GM04503 (cell line): ENCODE data around the gene ARL8A.
"Not testable (repeated sequence)": the region's sequence is repeated elsewhere in the genome, so short reads cannot be mapped to it uniquely, and the experiment has no call there.

ENCODE experiments used
- DNase-seq: peaks from one replicate; pipeline ENCODE4 v3.0.0-alpha.2; 2012; ENCODE audit warnings: low read depth

ARL8A gene

DNA sequence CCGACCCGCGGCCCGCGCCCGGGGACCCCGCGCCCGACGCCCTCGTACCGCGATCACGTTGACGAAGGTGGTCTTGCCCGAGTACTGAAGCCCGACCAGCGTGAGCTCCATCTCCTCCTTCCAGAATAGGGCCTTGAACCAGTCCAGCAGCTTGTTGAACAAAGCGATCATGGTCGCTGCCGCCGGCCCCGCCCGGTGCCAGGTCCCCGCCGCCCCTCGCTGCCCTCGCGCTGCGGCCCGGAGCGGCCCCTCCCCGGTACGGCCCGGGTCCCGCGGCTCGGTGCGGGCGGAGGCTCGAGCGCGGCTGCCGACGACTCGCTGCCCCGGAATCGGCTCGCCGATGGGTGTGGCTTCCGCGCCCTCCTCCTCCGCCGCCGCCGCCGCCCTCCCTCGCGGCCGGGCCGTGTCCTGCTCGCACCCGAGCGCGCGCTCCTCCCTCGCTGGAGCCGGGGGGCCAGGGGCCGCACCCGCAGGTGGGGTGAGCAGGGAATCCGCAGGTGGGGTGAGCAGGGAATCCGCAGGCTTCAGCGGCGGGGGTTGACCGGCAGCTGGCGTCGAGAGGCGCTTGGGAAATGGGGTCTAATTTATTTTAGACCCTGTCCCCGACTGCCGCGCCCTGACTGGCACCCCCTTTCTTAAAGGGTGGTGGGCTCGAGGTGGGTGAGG, at the start of gene ARL8A:
Gene ARL8A, minus strand, starts transcription at position 336 of the 666 bp plus-strand sequence. Its CDS starts 165 bp downstream, at position 171.
- DNase-seq: no peak

DNA sequence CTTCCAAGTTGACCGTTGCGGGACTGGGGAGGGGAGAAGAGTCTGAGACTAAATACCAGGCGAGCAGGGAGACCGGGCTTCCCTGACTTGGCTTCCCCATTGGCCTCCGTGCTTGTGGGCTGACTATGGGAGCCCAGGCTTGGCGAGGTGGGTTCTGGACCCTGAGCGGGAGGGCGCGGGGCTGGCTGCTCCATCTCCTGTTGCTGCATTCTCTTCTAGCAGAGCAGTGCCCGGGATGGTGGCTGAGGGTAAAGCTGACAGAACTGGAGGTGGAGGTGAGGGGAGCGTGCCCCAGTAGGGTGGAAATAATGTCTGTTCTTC, 49.8 kb upstream of the ARL8A start:
- DNase-seq: no peak

DNA sequence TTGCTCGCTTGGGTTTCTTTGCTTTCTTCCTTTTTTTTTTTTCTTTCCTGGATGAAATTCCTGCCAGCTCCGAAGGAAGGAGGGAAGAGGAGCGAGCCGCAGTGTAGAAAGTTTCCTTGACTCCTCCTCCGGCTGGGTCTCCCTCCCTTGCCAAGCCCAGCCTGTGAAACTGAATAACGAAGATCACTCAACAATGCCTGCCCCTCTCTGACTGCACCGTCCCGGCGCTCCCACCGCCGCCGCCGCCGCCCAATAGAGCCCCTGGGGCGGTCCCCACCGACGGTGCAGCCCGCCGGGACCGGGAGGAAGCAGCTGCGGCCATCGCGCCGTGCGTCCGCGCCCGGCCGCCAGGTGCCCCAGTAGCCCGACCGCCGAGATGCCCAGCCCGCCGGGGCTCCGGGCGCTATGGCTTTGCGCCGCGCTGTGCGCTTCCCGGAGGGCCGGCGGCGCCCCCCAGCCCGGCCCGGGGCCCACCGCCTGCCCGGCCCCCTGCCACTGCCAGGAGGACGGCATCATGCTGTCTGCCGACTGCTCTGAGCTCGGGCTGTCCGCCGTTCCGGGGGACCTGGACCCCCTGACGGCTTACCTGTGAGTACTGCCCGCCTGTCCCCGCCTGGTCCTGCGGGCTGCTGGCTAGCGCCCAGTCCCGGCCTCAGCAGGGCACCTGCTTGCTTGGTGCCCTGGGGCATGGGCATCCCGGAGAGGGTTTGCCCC, 49.2 kb upstream of the ARL8A start, which contains the start of gene LGR6:
Gene LGR6, plus strand, starts transcription at position 186 of the 714 bp plus-strand sequence. Its CDS starts 191 bp downstream, at position 377.
- DNase-seq: no peak

DNA sequence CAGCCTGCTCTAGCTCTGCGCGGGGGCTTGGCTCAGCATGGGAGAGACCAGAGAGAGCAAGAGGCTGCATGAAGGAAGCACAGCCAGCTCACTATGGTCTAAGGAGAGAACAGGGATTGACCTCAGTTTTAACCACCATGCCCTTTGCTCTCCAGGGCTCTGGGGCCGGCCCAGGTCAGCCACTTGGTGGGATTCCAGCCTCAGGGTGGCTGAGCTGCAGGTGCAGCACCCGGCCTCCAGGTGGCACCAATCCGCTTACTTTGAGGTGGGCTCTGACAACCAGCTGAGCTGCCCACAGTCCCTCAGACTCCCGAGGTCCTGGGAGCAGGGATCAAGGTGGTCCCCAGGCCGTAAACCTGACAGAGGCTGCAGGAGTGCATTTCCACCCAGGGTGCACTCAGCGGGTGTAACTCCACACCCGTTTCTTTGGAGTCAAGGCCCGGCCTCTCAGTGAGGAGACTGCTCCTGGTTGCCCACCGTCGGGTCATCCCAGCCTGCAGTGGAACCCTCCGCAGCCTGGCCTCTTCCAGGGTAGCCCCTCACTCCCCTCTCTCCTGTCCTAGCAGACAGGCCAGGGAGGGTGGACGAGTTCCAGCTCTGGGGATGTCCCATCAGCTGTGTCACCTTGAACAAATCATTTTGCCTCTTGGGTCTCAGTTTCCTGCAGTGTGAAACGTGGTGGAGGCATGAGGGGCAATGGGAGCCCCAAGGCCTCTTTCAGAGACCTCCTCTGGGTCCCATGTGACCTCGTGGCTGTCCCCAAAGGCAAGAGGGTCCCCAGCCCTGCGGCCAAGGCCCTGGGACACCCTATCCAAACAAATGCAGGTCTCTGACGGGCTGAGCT, 48.5 kb upstream of the ARL8A start:
- DNase-seq: no peak

DNA sequence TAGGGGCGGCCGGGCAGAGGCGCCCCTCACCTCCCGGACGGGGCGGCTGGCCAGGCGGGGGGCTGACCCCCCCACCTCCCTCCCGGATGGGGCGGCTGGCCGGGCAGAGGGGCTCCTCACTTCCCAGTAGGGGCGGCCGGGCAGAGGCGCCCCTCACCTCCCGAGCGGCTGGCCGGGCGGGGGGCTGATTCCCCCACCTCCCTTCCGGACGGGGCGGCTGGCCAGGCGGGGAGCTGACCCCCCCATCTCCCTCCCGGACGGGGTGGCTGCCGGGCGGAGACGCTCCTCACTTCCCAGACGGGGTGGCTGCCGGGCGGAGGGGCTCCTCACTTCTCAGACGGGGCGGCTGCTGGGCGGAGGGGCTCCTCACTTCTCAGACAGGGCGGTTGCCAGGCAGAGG, 46.9 kb upstream of the ARL8A start:
- not testable (repeated sequence) for DNase-seq

DNA sequence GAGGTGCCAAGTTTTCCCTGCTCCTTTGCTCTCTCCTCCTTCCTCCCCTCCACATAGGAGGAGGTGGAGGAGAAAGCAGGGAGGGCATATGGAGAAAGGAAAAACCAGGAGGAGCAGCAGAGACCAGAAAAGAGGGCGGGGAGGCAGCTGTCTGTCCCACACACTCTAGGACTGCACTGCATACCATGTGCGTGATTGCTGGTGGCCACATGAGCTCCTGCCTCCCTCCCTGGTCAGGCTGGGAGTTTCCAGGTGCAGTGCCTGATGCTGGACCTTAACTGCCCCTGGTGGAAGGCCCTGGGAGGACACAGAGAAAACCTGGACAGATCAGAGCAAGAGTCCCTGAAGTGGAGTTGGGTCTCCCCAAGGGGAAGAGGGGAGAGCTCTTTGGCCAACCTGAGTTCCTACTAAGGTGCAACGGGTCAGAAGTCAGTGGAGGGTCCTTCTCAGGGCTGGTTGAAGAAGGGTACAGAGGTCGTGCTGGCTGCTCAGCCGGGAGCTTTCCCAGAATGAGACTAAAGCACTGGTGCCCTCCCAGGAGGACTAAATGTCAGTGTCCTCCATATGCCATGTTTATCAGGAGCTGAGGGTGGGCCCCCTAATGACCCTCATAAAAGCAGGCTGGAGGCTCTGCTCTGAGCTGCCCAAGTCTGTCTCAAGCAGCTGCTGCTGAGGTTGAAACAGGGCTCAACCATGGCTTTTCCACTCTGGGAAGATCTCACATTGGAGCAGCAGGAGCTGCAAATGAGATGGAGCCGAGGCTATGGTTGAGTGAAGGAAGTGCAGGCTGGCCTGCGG, 45.6 kb upstream of the ARL8A start:
- no peak for DNase-seq

DNA sequence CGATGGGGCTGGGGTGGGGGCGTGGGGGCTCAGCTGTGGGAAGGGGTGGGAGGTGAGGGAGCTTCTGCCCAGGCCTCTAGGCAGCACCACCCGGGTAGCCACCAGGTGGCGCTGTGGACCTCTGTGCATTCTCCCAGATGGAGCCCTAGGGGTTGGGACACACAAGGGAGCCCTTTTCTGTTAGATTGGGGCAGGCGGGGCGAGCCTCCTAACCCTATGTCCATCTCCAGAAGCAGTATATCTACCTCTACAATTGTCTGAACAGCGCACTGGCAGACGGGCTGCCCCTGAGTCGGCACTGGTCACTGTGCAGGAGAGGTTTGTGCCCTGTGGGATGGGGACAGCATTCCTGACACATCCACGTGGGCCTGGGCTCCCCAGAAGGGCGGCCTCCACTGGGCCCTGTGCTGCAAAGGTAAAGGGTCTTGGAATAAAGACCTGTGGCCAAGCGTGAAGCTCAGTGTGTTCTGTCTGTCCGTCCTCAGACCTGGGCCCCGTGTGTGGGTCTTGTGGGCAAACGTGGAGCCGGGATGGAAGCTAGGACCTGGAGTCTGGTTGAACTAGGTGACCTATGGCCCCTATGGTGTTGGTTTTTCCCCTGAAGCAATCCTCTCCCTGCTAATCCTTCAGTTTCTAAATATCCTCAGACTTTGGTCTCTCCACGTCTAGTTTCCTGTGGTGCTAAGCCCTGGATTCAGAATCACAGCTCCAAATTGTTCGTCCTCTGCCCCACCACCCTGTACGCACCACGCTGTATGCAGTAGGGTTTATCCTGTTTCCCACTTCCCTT, 44.7 kb upstream of the ARL8A start:
- no peak for DNase-seq

DNA sequence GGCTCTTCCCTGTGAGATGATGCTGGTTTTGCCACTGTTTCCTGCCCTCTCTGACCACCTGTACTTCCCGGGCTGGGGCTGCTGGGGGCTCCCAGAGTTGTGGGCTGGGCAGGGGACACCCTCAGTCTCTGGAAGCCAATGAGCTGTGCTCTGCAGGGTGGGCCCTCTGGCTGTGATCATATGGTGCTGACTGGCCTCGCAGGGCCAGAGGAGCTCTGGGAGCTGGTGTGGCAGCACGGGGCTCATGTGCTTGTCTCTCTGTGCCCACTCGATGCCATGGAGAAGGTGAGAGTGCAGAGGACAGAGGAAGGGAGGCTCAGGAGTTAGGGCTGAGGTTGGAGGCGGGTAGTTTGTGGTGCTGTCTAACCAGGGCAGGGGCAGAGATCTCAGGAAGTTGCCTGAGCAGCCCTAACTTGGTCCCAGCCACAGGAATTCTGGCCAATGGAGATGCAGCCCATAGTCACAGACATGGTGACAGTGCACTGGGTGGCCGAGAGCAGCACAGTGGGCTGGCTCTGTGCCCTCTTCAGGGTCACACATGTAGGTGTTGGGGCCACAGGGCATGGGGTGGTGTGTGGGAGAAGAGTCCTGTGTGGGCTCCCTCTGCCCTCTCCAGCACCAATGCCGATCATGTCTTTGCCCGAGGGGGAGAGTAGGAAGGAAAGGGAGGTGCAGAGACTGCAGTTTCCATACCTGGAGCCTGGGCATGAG, 43.3 kb upstream of the ARL8A start:
- no peak for DNase-seq

DNA sequence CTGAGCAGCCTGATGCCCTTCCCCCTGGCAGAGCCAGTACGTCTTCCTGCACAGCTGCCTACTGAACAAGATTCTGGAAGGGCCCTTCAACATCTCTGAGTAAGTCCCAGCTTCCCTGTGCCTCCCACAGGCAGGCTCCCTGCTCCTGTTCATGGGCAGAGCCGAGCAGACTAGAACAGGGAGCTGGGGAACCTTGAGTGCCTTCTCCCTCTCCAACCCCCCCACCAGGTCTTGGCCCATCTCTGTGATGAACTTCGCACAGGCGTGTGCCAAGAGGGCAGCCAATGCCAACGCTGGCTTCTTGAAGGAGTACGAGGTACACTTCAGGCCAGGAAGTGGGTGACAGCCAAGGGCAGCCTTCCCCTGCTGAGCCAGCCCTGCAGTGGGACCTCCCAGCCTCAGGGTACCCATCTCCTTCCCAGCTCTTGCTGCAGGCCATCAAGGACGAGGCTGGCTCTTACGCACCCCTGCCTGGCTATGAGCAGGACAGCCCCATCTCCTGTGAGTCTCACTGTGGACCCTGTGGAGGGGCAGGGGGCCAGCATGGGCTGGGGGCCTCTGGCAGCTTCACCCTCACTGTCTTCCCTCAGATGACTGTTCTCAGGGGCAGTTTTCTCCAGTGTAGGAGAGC, 42.6 kb upstream of the ARL8A start:
- no peak for DNase-seq

DNA sequence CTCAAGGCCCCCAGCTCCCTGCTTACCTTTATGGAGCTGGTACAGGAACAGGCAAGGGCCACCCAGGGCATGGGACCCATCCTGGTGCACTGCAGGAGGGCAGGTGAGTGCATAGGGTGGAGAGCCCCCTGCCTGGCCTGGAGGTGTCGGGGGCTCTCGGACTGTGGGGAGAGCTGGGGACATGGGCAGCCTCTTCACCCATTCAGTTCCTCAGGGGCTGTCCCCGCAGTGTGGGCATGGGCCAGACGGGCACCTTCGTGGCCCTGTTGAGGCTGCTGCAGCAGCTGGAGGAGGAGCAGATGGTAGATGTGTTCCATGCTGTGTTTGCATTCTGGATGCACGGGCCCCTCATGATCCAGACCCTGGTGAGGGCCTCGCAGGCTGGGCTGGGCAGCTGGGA, 41.8 kb upstream of the ARL8A start:
- DNase-seq: no peak

DNA sequence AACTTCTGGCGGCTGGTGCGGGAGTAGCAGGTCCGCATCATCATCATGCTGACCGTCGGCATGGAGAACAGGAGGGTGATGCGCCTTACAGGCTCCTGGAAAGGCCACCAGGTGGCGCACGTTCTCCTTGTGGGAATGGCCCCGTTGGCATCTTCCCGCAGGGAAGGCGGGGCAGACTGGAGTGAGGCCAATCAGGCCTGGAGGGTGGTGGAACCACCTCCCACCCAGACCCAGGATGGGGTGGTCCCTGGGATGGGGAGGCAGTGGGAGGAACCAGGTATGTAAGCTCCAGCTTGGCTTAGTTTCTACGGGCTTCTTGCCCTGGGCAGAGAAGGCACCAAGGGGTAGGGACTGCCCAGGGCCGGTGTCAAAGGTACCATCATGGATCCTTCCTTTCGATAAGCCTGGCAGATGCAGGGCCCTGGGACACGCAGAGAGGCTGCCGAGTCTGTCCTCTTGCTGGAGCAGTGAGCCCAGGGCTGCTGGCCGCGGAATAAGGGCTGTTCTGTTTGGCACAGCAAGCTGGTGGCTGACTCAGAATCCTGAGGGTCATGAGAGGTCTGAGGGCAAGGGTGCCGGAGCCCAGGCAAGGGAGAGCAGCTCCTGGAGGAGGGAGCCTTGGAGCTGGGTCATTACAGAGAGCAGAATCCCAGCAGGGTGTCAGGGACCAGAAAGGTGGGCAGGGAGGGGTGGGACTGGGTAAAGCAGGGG, 40.4 kb upstream of the ARL8A start:
- DNase-seq: peak; percentile 25

DNA sequence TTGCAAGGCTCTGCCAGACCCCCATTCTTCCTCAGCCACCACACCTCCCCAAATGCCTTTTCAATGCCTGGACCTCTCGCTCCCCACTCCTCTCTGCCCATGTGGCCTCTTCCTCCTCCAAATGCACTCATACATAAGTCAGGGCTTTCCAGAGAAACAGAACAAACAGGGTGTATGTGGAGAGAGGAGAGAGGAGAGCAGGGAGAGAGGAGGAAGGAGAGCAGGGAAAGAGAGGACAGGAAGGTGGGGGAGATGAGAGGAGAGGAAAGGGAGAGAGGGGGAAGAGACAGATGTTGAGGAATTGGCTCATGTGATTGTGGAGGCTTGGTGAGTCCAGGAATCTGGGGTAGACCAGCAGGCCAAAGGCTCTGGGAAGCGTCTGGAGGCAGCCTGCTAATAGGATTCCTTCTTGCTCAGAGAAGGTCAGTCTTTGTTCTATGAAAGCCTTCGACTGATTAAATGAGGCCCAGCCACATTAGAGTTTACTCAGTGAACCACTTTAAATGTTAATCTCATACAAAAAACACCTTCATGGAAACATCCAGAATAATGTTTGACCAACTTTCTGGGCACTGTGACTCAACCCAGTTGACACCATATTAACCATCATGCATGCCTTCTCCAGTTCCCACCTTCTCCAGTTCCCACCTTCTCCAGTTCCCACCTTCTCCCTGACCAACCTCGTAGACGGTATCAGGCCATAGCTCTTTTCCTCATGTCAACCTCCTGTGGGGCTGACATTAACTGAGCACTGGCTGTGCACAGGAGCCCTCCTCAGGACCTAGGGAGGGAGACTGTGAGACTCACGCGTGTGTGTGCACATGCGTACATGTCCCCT, 37.7 kb upstream of the ARL8A start:
- DNase-seq: no peak

DNA sequence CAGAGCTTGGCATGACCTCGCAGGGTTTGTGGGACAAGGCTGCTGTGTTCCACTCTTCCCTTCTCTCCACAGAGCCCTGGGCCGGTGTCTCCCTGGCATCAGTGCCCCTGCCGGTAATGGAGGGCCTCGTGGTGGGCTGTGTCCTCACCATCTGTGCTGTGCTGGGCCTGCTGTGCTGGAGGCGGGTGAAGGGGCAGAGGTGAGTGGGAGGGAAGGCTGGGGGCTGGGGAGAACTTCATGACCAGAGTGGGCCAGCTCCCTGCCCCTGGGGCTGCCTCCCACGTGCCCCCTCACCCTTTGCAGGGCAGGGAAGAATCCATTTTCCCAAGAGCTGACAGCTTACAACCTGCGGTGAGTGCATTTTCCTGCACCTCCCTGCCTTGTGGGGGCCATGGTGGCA, 37.0 kb upstream of the ARL8A start:
- no peak for DNase-seq

DNA sequence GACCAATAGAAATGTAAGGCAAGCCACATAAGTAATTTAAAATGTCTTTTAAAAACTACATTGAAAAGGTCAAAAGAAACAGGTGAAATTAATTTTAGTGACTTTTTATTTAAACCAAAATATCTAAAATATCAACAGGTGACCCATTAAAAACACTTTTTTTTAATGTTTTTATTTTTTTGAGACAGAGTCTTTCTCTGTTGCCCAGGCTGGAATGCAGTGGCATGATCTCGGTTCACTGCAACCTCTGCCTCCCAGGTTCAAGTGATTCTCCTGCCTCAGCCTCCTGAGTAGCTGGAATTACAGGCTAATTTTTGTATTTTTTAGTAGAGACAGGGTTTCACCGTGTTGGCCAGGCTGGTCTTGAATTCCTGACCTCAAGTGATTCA, 36.2 kb upstream of the ARL8A start:
- not testable (repeated sequence) for DNase-seq

DNA sequence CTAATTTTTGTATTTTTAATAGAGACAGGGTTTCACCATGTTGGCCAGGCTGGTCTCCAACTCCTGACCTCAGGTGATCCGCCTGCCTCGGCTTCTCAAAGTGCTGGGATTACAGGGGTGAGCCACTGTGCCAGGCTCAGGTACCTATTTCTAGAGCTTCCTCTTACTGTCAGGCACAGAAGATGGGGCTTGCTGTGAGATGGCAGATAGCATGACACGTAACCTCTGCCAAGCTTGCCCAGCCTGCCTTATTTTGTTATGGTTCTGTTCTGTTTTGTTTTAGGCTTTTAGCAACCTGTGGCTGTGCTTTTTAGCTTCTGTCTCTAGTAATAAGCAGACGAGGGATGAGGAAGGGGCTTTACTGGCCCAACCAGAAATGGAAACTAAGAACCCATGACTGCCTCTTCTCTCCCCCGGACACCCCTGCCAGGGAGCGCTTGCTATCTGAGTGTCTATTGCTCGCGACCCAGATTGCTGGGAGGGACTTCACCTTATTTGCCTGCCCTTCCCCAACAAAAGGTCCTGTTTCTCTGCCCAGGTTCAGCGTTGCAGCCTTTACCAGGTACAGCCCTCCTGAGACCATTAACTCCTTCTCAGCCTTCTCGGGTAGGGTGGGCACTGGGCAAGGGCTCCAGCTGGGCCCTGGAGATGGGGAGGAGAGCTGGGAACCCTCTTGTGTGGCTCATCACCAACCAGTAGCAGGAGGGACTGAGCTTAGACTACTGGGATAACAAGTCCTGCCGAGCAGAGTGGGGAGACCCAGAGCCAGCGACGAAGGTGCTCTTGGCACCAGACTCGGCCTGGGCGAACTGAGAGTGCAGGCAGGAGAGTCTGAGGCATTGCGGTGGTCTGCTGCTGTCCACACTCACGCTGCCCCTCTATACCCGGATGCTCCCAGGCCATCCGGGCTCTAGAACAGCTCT, 35.6 kb upstream of the ARL8A start:
- DNase-seq: no peak

DNA sequence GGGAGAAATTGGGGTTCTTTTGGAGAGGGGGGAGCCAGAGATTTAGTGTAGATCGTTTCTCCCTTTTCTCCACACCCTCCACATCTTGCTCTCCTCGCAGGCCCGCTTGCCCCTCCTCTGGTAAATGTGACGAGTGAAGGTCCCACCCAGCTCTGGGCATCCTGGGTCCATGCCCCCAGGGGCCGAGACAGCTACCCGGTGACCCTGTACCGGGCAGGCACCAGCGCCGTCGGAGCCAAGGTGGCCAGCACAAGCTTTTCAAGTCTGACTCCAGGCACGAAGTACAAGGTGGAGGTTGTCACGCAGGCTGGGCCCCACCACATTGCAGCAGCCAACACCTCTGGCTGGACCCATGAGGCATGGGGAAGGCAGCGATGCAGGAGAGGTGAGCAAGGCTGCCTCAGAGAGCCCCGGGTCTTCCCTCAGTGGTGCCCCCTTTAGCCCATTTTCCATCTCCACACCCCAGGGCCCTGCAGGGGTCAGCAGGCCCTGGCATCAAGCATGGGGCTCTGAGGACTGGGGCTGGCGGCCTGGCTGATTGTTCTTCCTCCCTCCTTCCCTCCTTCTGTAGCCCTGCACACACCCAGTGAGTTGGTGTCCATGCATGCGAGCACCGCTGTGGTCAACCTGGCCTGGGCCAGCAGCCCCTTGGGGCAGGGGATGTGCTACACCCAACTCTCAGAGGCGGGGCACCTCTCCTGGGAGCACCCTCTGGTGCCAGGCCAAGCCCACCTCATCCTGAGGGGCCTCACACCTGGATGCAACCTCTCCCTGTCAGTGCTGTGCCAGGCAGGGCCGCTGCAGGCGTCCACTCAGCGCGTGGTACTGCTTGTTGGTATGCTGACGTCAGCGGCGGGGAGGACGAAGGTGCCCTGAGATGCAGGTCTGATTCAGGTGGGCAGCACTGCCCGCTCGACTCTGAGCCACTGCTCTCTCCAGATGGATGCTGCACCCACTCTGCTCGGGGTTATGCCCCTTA, 32.7 kb upstream of the ARL8A start:
- DNase-seq: no peak
